HepG2 (cell line): ENCODE results near the gene C1QTNF6. TPM values are rescaled to one million over a fixed set of nuclear protein-coding genes. Genes with fewer than 3 reads are reported as not detected.
A peak's percentile ranks its signal among the peaks of the same experiment; 100 is the strongest.

Experiments
- ARNT2 ChIP-seq: sonication (generic); formaldehyde crosslinking; IDR thresholded peaks from 2 replicates; pipeline ENCODE4 v1.8.0; 2022; ENCODE audit warnings: mild to moderate bottlenecking, low read depth, missing genetic modification reagents, moderate library complexity
- CHD4 ChIP-seq: fragments of 200-600 bp; sonication (generic); IDR thresholded peaks from 2 replicates; pipeline ENCODE4 v1.7.0; 2017; ENCODE audit warnings: mild to moderate bottlenecking, low read length, borderline replicate concordance
- KDM5B ChIP-seq: sonication (generic); formaldehyde crosslinking; IDR thresholded peaks from 2 replicates; pipeline ENCODE4 v1.4.0; 2020; ENCODE audit warnings: missing genetic modification reagents, mild to moderate bottlenecking, borderline replicate concordance
- NFYB ChIP-seq: sonication (generic); formaldehyde crosslinking; IDR thresholded peaks from 2 replicates; pipeline ENCODE4 v1.4.0; 2020; ENCODE audit warnings: missing genetic modification reagents
- SALL2 ChIP-seq: sonication (generic); formaldehyde crosslinking; IDR thresholded peaks from 2 replicates; pipeline ENCODE4 v1.8.1; 2023; ENCODE audit warnings: mild to moderate bottlenecking, missing genetic modification reagents, inconsistent platforms
- SOX6 ChIP-seq, 2 experiments: fragments of 450-650 bp in 1 of 2; sonication (generic) in 1 of 2; formaldehyde crosslinking in 1 of 2; IDR thresholded peaks; 2 replicates each; pipeline versions ENCODE4 v1.4.0 to v1.6.1; 2017 to 2020; ENCODE audit warnings: antibody characterized with exemption in 1 of 2, mild to moderate bottlenecking in 1 of 2, missing genetic modification reagents in 1 of 2
- SP2 ChIP-seq: sonication (generic); formaldehyde crosslinking; IDR thresholded peaks from 2 replicates; pipeline ENCODE4 v1.5.1; 2020; ENCODE audit warnings: mild to moderate bottlenecking, missing genetic modification reagents
- SRSF9 ChIP-seq: fragments of 200-400 bp; formaldehyde crosslinking; IDR thresholded peaks from 2 replicates; pipeline ENCODE4 v1.6.1; 2018; ENCODE audit warnings: borderline replicate concordance, mild to moderate bottlenecking, low read depth, low read length; ENCODE audit not compliant: insufficient read depth, poor library complexity, severe bottlenecking
- ZBTB42 ChIP-seq: sonication (generic); formaldehyde crosslinking; IDR thresholded peaks from 2 replicates; pipeline ENCODE4 v1.5.0; 2020; ENCODE audit warnings: mild to moderate bottlenecking, missing genetic modification reagents
- ZFP36 ChIP-seq: fragments of 150-350 bp; IDR thresholded peaks from 2 replicates; pipeline ENCODE4 v1.6.1; 2018; ENCODE audit warnings: borderline replicate concordance, low read length, low read depth; ENCODE audit not compliant: partially characterized antibody
- ZNF761 ChIP-seq: sonication (generic); formaldehyde crosslinking; conservative IDR thresholded peaks from 2 replicates; pipeline ENCODE4 v1.4.0; 2020; ENCODE audit warnings: mild to moderate bottlenecking, missing genetic modification reagents
- ZSCAN9 ChIP-seq: IDR thresholded peaks from 2 replicates; pipeline ENCODE4 v1.6.1; 2016; ENCODE audit warnings: borderline replicate concordance
- polyA plus RNA-seq, 8 experiments: library from polyadenylated mRNA; depleted of rRNA in 3 of 8; stranded (reverse) in 7 of 8; unstranded in 1 of 8; fragments of >200 nt; fragmentation: Illumina TruSeq in 4 of 8; extraction: Trizol in 4 of 8; gene quantifications; 2 replicates each; pipeline versions ENCODE4 v1.2.1 to v1.2.3, GENCODE V29; 2011 to 2016; ENCODE audit warnings: low read depth in 4 of 8, missing spikeins in 1 of 8, mixed read lengths in 1 of 8; ENCODE audit not compliant: insufficient read depth in 1 of 8
- total RNA-seq, 5 experiments: library from RNA; depleted of rRNA; stranded (reverse); fragments of >200 nt; fragmentation: Illumina TruSeq; extraction: Trizol; gene quantifications; 2 replicates each; pipeline ENCODE4 v1.2.3, GENCODE V29; 2016; ENCODE audit warnings: low read depth in 1 of 5
- TF ChIP-seq, protein P1 (sequence below): sonication (generic); formaldehyde crosslinking; IDR thresholded peaks from 2 replicates; pipeline ENCODE4 v1.8.0; 2023; ENCODE audit warnings: mild to moderate bottlenecking, missing genetic modification reagents
- TF ChIP-seq, protein P2 (sequence below): sonication (generic); formaldehyde crosslinking; IDR thresholded peaks from 2 replicates; pipeline ENCODE4 v1.4.0; 2020; ENCODE audit warnings: mild to moderate bottlenecking, missing genetic modification reagents
- TF ChIP-seq, protein P3 (sequence below): IDR thresholded peaks from 2 replicates; pipeline ENCODE4 v1.6.1; 2016; ENCODE audit warnings: control low read depth
- TF ChIP-seq, protein P4 (sequence below): sonication (generic); formaldehyde crosslinking; IDR thresholded peaks from 2 replicates; pipeline ENCODE4 v1.4.0; 2020; ENCODE audit warnings: missing genetic modification reagents, borderline replicate concordance
- TF ChIP-seq, protein P5 (sequence below): sonication (generic); formaldehyde crosslinking; IDR thresholded peaks from 2 replicates; pipeline ENCODE4 v1.4.0; 2020; ENCODE audit warnings: mild to moderate bottlenecking, missing genetic modification reagents
- TF ChIP-seq, protein P6 (sequence below): sonication (generic); formaldehyde crosslinking; IDR thresholded peaks from 2 replicates; pipeline ENCODE4 v1.8.1; 2023; ENCODE audit warnings: missing genetic modification reagents, inconsistent platforms, borderline replicate concordance

The C1QTNF6 gene
- total and polyA plus RNA-seq, 2 of the 13 experiments (the other 11 are each of a cell fraction or from before 2014, with no cell fraction given), result 2.7 to 6.9 TPM

DNA sequence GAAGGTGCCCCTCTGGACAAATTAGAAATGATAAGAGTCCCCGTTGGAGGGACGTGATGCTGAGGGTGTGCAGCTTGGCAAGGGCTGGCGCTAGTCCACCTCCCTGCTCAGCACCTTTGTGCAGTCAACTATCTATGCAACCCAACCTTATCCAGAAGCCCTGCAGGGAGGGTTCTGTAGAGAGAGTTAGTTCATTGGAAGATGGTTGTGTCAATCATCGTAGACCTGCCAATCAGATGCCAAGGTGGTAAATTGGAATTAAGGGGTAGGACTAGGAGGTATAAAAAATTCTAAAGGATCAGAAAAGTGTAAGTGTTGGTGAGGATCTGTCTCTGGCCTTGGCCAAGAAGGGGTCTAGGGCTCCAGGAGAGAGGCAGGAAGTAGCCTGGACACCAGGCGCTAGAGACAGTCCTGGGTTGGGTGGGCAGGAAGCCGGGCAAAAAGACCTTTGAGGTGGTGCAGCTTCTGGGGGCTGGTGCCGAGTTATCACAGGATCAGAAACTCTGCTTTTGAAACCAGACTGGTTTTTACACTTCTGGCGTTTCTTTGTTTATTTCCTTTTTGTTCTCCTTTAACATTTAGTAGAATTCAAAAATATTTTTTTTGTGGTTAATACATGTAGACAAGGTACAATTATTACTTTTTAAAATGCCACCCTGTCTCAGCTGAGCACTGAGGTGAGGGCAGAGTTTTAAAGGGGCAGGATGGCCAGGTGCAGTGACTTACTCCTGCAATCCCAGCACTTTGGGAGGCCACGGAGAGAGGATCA is 1.6 kb downstream of the C1QTNF6 start (continued):
- TF ChIP-seq, protein P1, sequence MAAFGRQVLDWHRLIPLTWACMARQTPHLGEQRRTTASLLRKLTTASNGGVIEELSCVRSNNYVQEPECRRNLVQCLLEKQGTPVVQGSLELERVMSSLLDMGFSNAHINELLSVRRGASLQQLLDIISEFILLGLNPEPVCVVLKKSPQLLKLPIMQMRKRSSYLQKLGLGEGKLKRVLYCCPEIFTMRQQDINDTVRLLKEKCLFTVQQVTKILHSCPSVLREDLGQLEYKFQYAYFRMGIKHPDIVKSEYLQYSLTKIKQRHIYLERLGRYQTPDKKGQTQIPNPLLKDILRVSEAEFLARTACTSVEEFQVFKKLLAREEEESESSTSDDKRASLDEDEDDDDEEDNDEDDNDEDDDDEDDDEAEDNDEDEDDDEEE (CRISPR knock-in tag), result no peak
- TF ChIP-seq, protein P2, sequence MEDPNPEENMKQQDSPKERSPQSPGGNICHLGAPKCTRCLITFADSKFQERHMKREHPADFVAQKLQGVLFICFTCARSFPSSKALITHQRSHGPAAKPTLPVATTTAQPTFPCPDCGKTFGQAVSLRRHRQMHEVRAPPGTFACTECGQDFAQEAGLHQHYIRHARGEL (CRISPR knock-in tag), result no peak
- TF ChIP-seq KDM5B (CRISPR knock-in tag), result no peak
- peak; percentile 95 for TF ChIP-seq NFYB (CRISPR knock-in tag)
- TF ChIP-seq, protein P3, sequence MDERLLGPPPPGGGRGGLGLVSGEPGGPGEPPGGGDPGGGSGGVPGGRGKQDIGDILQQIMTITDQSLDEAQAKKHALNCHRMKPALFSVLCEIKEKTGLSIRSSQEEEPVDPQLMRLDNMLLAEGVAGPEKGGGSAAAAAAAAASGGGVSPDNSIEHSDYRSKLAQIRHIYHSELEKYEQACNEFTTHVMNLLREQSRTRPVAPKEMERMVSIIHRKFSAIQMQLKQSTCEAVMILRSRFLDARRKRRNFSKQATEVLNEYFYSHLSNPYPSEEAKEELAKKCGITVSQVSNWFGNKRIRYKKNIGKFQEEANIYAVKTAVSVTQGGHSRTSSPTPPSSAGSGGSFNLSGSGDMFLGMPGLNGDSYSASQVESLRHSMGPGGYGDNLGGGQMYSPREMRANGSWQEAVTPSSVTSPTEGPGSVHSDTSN (CRISPR knock-in tag), result peak; percentile 93
- TF ChIP-seq, protein P4, sequence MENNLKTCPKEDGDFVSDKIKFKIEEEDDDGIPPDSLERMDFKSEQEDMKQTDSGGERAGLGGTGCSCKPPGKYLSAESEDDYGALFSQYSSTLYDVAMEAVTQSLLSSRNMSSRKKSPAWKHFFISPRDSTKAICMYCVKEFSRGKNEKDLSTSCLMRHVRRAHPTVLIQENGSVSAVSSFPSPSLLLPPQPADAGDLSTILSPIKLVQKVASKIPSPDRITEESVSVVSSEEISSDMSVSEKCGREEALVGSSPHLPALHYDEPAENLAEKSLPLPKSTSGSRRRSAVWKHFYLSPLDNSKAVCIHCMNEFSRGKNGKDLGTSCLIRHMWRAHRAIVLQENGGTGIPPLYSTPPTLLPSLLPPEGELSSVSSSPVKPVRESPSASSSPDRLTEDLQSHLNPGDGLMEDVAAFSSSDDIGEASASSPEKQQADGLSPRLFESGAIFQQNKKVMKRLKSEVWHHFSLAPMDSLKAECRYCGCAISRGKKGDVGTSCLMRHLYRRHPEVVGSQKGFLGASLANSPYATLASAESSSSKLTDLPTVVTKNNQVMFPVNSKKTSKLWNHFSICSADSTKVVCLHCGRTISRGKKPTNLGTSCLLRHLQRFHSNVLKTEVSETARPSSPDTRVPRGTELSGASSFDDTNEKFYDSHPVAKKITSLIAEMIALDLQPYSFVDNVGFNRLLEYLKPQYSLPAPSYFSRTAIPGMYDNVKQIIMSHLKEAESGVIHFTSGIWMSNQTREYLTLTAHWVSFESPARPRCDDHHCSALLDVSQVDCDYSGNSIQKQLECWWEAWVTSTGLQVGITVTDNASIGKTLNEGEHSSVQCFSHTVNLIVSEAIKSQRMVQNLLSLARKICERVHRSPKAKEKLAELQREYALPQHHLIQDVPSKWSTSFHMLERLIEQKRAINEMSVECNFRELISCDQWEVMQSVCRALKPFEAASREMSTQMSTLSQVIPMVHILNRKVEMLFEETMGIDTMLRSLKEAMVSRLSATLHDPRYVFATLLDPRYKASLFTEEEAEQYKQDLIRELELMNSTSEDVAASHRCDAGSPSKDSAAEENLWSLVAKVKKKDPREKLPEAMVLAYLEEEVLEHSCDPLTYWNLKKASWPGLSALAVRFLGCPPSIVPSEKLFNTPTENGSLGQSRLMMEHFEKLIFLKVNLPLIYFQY, result no peak
- TF ChIP-seq ARNT2, result no peak
- TF ChIP-seq ZBTB42, result no peak
- no peak for TF ChIP-seq ZFP36
- no peak for TF ChIP-seq SOX6 (IDR thresholded peaks at IDR 0.05)
- no peak for TF ChIP-seq SOX6 (CRISPR knock-in tag; IDR thresholded peaks at IDR 0.05)
- TF ChIP-seq SRSF9, result no peak
- TF ChIP-seq, protein P5, sequence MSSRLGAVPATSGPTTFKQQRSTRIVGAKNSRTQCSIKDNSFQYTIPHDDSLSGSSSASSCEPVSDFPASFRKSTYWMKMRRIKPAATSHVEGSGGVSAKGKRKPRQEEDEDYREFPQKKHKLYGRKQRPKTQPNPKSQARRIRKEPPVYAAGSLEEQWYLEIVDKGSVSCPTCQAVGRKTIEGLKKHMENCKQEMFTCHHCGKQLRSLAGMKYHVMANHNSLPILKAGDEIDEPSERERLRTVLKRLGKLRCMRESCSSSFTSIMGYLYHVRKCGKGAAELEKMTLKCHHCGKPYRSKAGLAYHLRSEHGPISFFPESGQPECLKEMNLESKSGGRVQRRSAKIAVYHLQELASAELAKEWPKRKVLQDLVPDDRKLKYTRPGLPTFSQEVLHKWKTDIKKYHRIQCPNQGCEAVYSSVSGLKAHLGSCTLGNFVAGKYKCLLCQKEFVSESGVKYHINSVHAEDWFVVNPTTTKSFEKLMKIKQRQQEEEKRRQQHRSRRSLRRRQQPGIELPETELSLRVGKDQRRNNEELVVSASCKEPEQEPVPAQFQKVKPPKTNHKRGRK, result no peak
- peak; percentile 90 for TF ChIP-seq SP2
- no peak for TF ChIP-seq SALL2 (CRISPR knock-in tag)
- TF ChIP-seq ZNF761 (CRISPR knock-in tag), result no peak
- TF ChIP-seq CHD4, result no peak
- TF ChIP-seq ZSCAN9, result no peak
- TF ChIP-seq, protein P6, sequence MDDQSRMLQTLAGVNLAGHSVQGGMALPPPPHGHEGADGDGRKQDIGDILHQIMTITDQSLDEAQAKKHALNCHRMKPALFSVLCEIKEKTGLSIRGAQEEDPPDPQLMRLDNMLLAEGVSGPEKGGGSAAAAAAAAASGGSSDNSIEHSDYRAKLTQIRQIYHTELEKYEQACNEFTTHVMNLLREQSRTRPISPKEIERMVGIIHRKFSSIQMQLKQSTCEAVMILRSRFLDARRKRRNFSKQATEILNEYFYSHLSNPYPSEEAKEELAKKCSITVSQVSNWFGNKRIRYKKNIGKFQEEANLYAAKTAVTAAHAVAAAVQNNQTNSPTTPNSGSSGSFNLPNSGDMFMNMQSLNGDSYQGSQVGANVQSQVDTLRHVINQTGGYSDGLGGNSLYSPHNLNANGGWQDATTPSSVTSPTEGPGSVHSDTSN (CRISPR knock-in tag), result peak; percentile 54; the same call in 1 of the 2 replicates
